K562 (cell line): ENCODE results near the gene FHIT.

Source experiments
- CBX8 ChIP-seq: fragments of 200-600 bp; sonication (generic); IDR thresholded peaks from 2 replicates; pipeline ENCODE4 v1.6.1; 2012; ENCODE audit warnings: borderline replicate concordance, mixed run types, low read depth, mild to moderate bottlenecking, moderate library complexity, mixed read lengths, low read length, control low read depth, inconsistent platforms; ENCODE audit not compliant: poor library complexity, severe bottlenecking; ENCODE audit errors: extremely low read depth
- CHCHD3 ChIP-seq: fragments of 250-450 bp; sonication (Bioruptor Pico); IDR thresholded peaks from 2 replicates; pipeline ENCODE4 v2.1.2; 2022; ENCODE audit warnings: mild to moderate bottlenecking
- CHD4 ChIP-seq: fragments of 200-600 bp; sonication (generic); IDR thresholded peaks from 3 replicates; pipeline ENCODE4 v1.6.1; 2012; ENCODE audit warnings: low read depth, mild to moderate bottlenecking, mixed read lengths, low read length, inconsistent platforms; ENCODE audit not compliant: insufficient read depth, insufficient replicate concordance, poor library complexity, severe bottlenecking
- HDAC2 ChIP-seq: fragments of 450-650 bp; IDR thresholded peaks from 2 replicates; pipeline ENCODE4 v1.6.1; 2016; ENCODE audit warnings: mild to moderate bottlenecking

GRCh38 chr3:59750391-59750790 is 1500.9 kb downstream of the FHIT start:
- TF ChIP-seq CHCHD3 (CRISPR knock-in tag) (no peak), CHD4 (no peak), CBX8 (no peak), HDAC2 (no peak)
